MM.1S (cell line): ENCODE measurements around the gene SCGB1C2.

ENCODE experiments used
- DNase-seq: peaks from one replicate; pipeline ENCODE4 v3.0.0-alpha.2; 2015
- H2AFZ ChIP-seq: fragments of 300-600 bp; sonication (generic); 2 replicates; pipeline ENCODE4 v1.6.0; 2016; ENCODE audit warnings: antibody characterized with exemption, low read length
- H3F3A ChIP-seq: fragments of 300-600 bp; sonication (generic); 2 replicates; pipeline ENCODE4 v1.6.1; 2016; ENCODE audit warnings: mild to moderate bottlenecking, antibody characterized with exemption, low read length, moderate library complexity, mixed read lengths; ENCODE audit not compliant: insufficient read depth
- H3K27ac ChIP-seq: fragments of 300-600 bp; sonication (generic); 2 replicates; pipeline ENCODE4 v1.5.1; 2016; ENCODE audit warnings: mild to moderate bottlenecking, low read length
- H3K27me3 ChIP-seq: fragments of 300-600 bp; sonication (generic); replicated peaks from 2 replicates; pipeline ENCODE4 v1.6.0; 2016; ENCODE audit warnings: low read length; ENCODE audit not compliant: insufficient read depth
- H3K36me3 ChIP-seq: fragments of 300-600 bp; sonication (generic); replicated peaks from 2 replicates; pipeline ENCODE4 v1.6.1; 2016; ENCODE audit warnings: mild to moderate bottlenecking, low read length, mixed read lengths; ENCODE audit not compliant: insufficient read depth
- H3K4me1 ChIP-seq: fragments of 300-600 bp; sonication (generic); 2 replicates; pipeline ENCODE4 v1.6.1; 2016; ENCODE audit warnings: low read length, mixed read lengths
- H3K4me2 ChIP-seq: fragments of 300-600 bp; sonication (generic); 2 replicates; pipeline ENCODE4 v1.6.0; 2016; ENCODE audit warnings: low read depth, low read length
- H3K4me3 ChIP-seq: fragments of 300-600 bp; sonication (generic); 2 replicates; pipeline ENCODE4 v1.5.1; 2016; ENCODE audit warnings: low read length, mixed read lengths
- H3K79me2 ChIP-seq: fragments of 300-600 bp; sonication (generic); 2 replicates; pipeline ENCODE4 v1.6.1; 2016; ENCODE audit warnings: mixed run types, low read length, mixed read lengths
- H3K9ac ChIP-seq: fragments of 300-600 bp; sonication (generic); 2 replicates; pipeline ENCODE4 v1.6.1; 2016; ENCODE audit warnings: low read length, mixed read lengths
- H3K9me2 ChIP-seq: fragments of 300-600 bp; sonication (generic); replicated peaks from 2 replicates; pipeline ENCODE4 v1.6.1; 2016; ENCODE audit warnings: mild to moderate bottlenecking, low read length, mixed read lengths; ENCODE audit not compliant: insufficient read depth
- H3K9me3 ChIP-seq: fragments of 300-600 bp; sonication (generic); replicated peaks from 2 replicates; pipeline ENCODE4 v1.6.1; 2016; ENCODE audit warnings: mild to moderate bottlenecking, low read length, mixed read lengths; ENCODE audit not compliant: insufficient read depth
- H4K20me1 ChIP-seq: fragments of 300-600 bp; sonication (generic); 2 replicates; pipeline ENCODE4 v1.6.1; 2016; ENCODE audit warnings: mild to moderate bottlenecking, low read length, moderate library complexity, mixed read lengths; ENCODE audit not compliant: insufficient read depth
- EZH2 ChIP-seq: fragments of 300-600 bp; sonication (generic); optimal IDR thresholded peaks from 2 replicates; pipeline ENCODE3; 2017; ENCODE audit warnings: low read depth, mild to moderate bottlenecking, antibody characterized with exemption, low read length, mixed read lengths
- EZH2phosphoT487 ChIP-seq: fragments of 300-600 bp; sonication (generic); IDR thresholded peaks from 2 replicates; pipeline ENCODE4 v1.6.1; 2018; ENCODE audit warnings: antibody characterized with exemption, low read length
- TF ChIP-seq, protein P1 (sequence below): fragments of 300-600 bp; sonication (generic); IDR thresholded peaks from 2 replicates; pipeline ENCODE4 v1.5.1; 2016; ENCODE audit warnings: antibody characterized with exemption, low read length, mixed read lengths

Gene SCGB1C2

DNA sequence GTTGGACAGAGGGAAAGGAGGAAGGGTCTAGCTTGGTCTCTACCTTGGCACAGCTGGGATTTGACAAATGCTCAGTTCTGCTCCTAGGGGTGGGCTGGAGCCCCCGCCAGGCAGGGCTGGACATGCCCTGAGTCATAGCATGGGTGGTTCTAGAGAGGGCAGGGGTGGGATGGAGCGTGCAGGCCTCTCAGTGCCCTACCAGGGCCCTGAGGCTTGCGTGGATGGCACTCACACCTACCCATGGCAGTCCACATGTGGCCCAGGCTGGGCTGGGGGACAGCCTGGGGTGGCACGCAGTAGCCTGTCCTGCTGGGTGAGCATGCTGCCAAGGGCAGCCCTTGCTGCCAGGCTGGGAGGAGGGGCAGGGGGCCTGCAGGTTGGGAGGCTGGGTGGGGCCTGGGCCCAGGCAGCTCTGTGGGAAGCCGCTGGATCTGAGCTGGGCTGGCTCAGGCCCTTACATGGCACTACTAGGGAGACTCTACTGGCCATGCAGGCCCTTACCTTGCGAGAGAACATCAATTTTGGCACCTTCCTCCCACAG, 32.8 kb downstream of the SCGB1C2 start:
- Histone ChIP-seq H4K20me1 (no peaks in the 10 kb centered on the region), H3K4me1 (no peaks in the 10 kb centered on the region), H3K27ac (no peak overlapping the region), H3K9me2 (no peaks in the 10 kb centered on the region), H3K79me2 (no peaks in the 10 kb centered on the region), H3K4me3 (no peak overlapping the region), H3F3A (no peaks in the 10 kb centered on the region), H2AFZ (no peak overlapping the region), H3K4me2 (no peak overlapping the region), H3K36me3 (no peaks in the 10 kb centered on the region), H3K27me3 (peaks cover 63% of the 10 kb centered on the region), H3K9me3 (no peaks in the 10 kb centered on the region), H3K9ac (no peak overlapping the region)
- TF ChIP-seq, protein P1, sequence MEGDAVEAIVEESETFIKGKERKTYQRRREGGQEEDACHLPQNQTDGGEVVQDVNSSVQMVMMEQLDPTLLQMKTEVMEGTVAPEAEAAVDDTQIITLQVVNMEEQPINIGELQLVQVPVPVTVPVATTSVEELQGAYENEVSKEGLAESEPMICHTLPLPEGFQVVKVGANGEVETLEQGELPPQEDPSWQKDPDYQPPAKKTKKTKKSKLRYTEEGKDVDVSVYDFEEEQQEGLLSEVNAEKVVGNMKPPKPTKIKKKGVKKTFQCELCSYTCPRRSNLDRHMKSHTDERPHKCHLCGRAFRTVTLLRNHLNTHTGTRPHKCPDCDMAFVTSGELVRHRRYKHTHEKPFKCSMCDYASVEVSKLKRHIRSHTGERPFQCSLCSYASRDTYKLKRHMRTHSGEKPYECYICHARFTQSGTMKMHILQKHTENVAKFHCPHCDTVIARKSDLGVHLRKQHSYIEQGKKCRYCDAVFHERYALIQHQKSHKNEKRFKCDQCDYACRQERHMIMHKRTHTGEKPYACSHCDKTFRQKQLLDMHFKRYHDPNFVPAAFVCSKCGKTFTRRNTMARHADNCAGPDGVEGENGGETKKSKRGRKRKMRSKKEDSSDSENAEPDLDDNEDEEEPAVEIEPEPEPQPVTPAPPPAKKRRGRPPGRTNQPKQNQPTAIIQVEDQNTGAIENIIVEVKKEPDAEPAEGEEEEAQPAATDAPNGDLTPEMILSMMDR = no peak
- TF ChIP-seq EZH2 = no peak
- no peak for TF ChIP-seq EZH2phosphoT487
- no peak for DNase-seq

DNA sequence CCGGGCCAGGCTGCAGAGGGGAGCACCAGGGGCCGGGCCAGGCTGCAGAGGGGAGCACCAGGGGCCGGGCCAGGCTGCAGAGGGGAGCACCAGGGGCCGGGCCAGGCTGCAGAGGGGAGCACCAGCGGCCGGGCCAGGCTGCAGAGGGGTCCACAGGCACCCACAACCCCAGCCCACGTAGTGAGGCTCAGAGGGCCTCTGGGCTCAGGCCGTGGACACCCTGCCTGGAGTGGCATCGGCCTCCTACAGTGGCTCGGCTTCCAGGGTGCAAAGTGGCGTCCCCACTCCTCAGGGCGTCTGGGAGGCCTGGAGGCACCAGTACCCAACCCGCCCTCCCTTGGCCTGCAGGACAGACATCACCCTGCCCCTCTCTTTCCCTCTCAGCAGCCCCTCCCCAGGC, 34.5 kb downstream of the SCGB1C2 start:
- Histone ChIP-seq H3F3A (no peaks in the 10 kb centered on the region), H2AFZ (no peak overlapping the region), H4K20me1 (no peaks in the 10 kb centered on the region), H3K27ac (no peak overlapping the region), H3K9me2 (no peaks in the 10 kb centered on the region), H3K27me3 (peaks cover 67% of the 10 kb centered on the region), H3K9ac (no peak overlapping the region), H3K4me1 (no peaks in the 10 kb centered on the region), H3K4me3 (no peak overlapping the region), H3K9me3 (no peaks in the 10 kb centered on the region), H3K36me3 (no peaks in the 10 kb centered on the region), H3K79me2 (no peaks in the 10 kb centered on the region), H3K4me2 (no peak overlapping the region)
- no peak for DNase-seq
- no peak for TF ChIP-seq EZH2phosphoT487
- TF ChIP-seq, protein P1 = no peak
- no peak for TF ChIP-seq EZH2

DNA sequence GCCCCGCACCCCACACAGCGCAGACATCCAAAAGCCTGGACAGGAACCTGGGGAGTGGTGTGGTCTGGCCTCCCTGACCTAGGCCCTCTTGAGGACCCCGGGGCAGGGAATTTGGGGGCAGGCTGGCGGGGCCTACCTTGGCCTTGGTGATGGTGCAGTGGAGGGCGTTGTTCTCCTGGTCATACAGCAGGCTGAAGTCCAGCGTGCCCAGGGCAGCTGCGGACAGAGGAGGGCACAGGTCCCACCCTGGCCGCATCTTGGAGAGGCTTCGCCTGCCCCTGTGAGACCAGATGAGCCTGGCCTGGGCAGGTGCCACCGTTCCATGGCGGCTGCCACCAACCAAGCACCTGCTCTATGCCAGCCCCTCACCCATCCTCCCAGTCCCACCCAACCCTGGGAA, 35.0 kb downstream of the SCGB1C2 start:
- no peaks in the 10 kb centered on the region for H3F3A ChIP-seq
- H2AFZ ChIP-seq = no peak overlapping the region
- no peak overlapping the region for H3K4me2 ChIP-seq
- H3K4me1 ChIP-seq = no peaks in the 10 kb centered on the region
- H3K9ac ChIP-seq = no peak overlapping the region
- no peaks in the 10 kb centered on the region for H4K20me1 ChIP-seq
- H3K9me2 ChIP-seq = no peaks in the 10 kb centered on the region
- no peak for TF ChIP-seq EZH2phosphoT487
- H3K27ac ChIP-seq = no peak overlapping the region
- H3K4me3 ChIP-seq = no peak overlapping the region
- H3K79me2 ChIP-seq = no peaks in the 10 kb centered on the region
- peaks cover 72% of the 10 kb centered on the region for H3K27me3 ChIP-seq
- H3K36me3 ChIP-seq = no peaks in the 10 kb centered on the region
- no peaks in the 10 kb centered on the region for H3K9me3 ChIP-seq
- DNase-seq = no peak

DNA sequence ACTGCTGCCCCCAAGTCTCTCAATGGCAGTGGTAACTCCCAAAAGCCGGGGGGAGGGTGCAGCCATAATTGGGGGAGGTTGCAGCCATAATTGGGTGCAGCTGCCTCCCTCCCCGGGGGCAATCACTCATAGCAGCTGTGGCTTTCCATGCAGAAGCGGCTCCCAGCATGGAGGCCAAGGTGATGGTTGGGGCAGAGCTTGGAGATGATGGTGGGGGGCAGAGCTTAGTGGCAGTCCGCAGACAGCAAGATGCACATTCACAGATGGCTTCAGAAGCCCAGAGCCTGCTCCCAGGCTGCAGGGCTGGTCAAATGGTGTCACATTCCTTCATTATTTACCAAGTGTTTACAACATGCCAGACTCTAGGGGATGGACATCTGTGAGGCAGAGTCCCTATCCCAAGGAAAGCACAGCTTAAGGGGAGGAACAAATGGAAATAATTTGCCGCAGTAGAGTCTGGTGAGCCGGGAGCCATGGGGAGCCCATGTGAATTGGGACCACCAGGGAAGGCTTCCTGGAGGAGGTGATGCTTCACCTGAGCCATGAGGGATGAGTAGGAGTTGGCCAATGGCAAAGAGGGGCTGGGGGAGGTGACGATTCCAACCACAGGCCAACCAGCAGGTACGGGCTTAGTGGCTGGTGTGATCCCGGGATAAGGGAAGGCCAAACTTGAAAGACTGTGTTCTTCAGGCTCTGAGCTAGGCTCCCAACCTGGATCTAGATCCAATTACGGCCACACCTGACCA, 36.0 kb downstream of the SCGB1C2 start:
- H3K4me3 ChIP-seq = no peak overlapping the region
- H3K9me3 ChIP-seq = no peaks in the 10 kb centered on the region
- H3K9me2 ChIP-seq = no peaks in the 10 kb centered on the region
- H3K9ac ChIP-seq = no peak overlapping the region
- DNase-seq = no peak
- no peaks in the 10 kb centered on the region for H3K4me1 ChIP-seq
- H3F3A ChIP-seq = no peaks in the 10 kb centered on the region
- no peak overlapping the region for H3K27ac ChIP-seq
- H3K27me3 ChIP-seq = peaks cover 82% of the 10 kb centered on the region
- no peak overlapping the region for H2AFZ ChIP-seq
- TF ChIP-seq EZH2phosphoT487 (no peak), EZH2 (no peak)
- TF ChIP-seq, protein P1 = no peak
- H3K36me3 ChIP-seq = no peaks in the 10 kb centered on the region
- H4K20me1 ChIP-seq = no peaks in the 10 kb centered on the region
- no peaks in the 10 kb centered on the region for H3K79me2 ChIP-seq
- H3K4me2 ChIP-seq = no peak overlapping the region
